Esophagus squamous epithelium (tissue), 4 donors: ENCODE results near the gene PGM2.

Experiments
- CTCF ChIP-seq, 6 experiments: fragments of 450-650 bp in 4 of 6; fragments of 200-600 bp in 2 of 6; sonication (generic) in 2 of 6; IDR thresholded peaks; one replicate each; pipeline ENCODE4 v1.5.1; 2016 to 2019; ENCODE audit warnings: antibody characterized with exemption in 6 of 6, mild to moderate bottlenecking in 4 of 6, moderate library complexity in 4 of 6
- POLR2A ChIP-seq, 4 donors: fragments of 450-650 bp; IDR thresholded peaks; one replicate each; pipeline ENCODE4 v1.6.1; 2017; ENCODE audit warnings: antibody characterized with exemption in 4 of 4, mild to moderate bottlenecking in 4 of 4, moderate library complexity in 3 of 4

- TF ChIP-seq CTCF (IDR thresholded peaks at IDR 0.05) (no peak), POLR2A (IDR thresholded peaks at IDR 0.05) (no peak)
Measured at GRCh38 chr4:37872310-37872988, 46.0 kb downstream of the PGM2 start.
